HG03039 (cell line): Measurements from ENCODE around the gene PDZD8.
A peak's percentile ranks its signal among the peaks of the same experiment; 100 is the strongest.

ENCODE experiments used
- ATAC-seq: cut with Tn5 transposase; IDR thresholded peaks from one replicate; pipeline ENCODE4 v1.9.1; 2021; ENCODE audit warnings: mild to moderate bottlenecking, moderate library complexity; ENCODE audit not compliant: unreplicated experiment

PDZD8 gene, protein sequence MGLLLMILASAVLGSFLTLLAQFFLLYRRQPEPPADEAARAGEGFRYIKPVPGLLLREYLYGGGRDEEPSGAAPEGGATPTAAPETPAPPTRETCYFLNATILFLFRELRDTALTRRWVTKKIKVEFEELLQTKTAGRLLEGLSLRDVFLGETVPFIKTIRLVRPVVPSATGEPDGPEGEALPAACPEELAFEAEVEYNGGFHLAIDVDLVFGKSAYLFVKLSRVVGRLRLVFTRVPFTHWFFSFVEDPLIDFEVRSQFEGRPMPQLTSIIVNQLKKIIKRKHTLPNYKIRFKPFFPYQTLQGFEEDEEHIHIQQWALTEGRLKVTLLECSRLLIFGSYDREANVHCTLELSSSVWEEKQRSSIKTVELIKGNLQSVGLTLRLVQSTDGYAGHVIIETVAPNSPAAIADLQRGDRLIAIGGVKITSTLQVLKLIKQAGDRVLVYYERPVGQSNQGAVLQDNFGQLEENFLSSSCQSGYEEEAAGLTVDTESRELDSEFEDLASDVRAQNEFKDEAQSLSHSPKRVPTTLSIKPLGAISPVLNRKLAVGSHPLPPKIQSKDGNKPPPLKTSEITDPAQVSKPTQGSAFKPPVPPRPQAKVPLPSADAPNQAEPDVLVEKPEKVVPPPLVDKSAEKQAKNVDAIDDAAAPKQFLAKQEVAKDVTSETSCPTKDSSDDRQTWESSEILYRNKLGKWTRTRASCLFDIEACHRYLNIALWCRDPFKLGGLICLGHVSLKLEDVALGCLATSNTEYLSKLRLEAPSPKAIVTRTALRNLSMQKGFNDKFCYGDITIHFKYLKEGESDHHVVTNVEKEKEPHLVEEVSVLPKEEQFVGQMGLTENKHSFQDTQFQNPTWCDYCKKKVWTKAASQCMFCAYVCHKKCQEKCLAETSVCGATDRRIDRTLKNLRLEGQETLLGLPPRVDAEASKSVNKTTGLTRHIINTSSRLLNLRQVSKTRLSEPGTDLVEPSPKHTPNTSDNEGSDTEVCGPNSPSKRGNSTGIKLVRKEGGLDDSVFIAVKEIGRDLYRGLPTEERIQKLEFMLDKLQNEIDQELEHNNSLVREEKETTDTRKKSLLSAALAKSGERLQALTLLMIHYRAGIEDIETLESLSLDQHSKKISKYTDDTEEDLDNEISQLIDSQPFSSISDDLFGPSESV

DNA sequence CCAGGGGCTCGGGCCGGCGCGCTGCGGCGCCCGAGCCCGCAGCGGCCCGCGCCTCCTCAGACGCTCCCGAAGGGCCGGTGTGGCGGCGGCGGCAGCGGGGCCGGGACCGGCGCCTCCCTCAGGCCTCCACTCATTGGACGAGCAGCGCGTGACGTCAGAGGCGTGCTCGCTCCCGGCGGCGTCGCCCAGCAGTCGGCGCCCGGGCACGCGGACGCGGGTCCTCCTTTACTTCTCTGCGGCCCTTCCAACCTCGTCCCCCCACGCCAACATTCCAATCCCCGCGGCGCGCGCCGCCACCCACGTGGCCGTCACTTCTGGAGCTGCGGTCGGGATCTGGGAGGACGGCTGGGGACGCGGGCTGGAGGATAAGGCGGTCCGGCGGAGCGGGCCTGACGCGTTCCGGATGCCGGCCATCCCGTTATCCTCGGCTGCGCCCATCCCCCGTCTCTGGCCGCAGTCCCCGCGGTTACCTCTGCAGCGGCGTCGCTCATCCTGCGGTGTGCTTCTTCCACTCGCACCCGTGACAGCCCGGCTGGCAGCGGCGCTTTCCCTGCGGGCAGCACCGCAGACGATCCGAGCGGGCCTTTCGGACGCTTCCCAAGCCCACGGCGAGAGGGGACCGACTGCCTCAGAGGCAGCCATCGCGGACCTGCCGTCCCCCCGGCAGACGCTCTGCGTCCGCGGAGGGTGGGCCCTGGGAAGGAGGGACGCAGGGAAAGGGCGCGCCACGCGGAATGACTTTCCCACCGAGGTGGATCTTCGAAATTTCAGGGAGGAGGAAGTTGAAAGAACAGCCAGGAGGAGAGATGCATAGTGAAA is at the start of gene PDZD8:
TSS of gene PDZD8 (minus strand) at position 81 of the 819 bp plus-strand sequence. CDS start 213 bp downstream, outside the sequence.
- peak; percentile 89 for ATAC-seq

DNA sequence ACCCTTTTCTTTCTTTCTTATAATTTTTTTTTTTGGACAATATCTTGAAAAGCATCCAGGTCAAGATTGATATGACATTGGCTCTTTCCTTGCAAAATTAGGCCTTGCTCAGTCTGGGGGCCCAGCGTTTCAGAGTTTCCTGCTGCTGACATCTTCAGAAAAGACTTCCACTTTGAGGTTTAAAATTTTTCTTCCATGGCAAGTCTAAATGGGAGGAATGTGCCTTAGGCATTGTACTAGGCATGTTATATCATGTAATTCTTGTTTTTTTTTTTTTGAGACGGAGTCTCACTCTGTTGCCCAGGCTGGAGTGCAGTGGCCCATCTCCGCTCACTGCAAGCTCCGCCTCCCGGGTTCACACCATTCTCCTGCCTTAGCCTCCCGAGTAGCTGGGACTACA is 48.9 kb upstream of the PDZD8 start:
- ATAC-seq, result no peak

DNA sequence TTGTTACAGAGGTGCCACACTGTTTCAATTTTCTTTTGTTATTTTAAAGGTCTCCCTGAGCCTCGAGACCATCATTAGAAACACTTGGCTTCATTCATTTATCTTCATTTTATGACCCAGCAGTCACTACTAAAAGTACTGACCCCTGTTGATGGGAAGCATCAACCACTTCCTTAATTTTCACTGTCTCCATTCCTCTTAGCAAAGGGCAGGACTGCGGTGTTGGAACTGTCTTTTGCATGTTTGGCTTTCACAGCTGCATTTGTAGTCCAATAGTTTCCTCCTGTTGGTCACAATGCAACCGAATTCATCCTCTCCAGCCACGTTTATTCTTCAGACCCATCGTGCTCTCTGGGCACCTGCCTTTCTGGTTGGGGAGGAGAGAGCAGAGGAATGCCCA is 46.7 kb upstream of the PDZD8 start:
- ATAC-seq, result no peak

DNA sequence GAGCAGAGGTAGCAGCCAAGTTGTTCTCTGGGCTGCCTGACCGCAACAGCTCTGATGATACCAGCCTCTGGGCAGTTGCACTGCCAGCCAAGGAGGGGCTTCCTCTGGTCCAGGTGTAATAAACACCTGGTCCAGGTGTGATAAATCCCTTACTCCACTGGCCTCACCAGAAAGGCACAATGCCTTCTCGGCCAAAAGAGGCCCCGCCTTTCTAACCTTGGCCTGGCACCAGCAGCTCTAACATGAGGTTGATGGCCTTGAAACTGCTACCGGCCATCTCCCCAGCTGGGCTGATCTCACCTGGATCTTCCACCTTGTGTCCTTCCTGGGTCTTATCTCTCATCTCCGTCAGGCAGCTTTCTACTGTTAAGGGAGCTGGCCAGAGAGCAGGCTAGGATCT is 45.5 kb upstream of the PDZD8 start:
- no peak for ATAC-seq

DNA sequence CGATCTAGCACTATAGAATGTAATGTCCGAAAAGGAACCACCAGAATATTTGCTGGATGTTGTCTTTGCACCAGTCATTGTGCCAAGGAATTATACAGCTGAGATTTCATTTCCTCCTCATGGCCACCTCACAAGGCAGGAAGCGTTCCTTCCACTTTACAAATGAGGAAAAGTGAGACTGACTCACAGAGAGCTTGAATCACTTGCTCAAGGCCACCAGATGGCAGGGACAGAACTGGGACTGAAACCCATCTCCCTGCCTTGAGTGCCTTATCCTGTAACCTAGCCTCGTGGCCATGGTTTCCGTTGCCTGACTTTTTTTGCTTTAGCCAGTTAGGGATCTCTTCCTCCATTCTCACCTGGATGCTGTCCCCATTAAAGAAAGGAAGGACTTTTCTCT is 44.7 kb upstream of the PDZD8 start:
- no peak for ATAC-seq

DNA sequence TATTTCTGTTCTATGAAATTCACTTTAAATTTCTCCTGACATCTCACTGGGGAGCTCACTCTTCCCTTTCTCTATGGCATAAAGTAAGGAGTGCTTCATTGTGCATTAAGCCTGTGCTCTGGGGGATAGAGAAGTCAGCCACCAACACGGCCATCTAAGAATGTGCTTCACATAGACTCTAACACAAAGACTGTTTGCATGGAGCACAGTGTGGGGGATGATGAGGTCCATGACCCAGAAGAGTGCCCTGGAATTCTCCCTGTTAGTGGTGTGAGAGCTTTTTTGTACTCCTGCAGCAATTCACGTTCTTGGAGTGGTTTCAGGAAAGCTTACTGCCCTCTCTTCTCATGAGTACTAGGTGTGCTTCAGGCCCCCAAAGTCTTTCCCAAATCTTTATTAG is 43.9 kb upstream of the PDZD8 start:
- ATAC-seq, result no peak

DNA sequence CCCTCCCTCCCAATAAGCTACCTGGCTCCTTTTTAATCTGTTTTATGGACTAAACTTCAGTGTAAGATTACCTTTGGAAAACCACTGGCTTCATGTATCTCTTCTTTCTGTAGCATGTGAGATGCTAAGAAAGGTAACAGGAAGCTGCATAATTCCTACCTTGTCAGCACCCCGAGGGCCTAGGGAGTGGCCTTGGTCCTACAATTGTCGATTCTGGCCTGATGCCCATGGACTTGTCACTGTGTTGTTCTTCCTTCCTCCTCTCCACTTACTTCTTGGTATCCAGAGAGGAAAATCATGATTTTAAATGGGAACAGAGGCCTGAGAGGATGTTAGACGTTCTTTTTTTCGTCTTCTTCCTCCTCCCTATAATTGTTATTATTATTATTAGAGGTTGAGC is 42.9 kb upstream of the PDZD8 start:
- ATAC-seq, result no peak

DNA sequence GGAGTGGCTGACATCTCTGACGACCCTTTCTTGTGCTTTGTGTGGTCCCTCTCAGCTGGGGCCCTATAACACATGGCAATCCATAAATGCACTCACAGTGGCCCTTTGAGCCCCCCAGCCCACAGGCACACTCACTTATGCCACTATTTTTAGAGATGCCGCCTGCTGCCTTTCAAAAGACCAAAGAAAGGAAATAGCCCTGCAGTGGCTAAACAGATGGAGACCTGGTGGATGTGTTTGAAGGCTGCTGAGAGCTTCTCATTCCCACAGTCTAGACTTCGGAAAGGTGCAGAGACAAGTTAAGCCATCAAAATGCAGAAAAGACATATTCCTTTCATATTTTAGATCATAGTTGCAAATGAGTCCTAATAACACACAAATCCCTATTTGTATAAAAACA is 42.0 kb upstream of the PDZD8 start:
- no peak for ATAC-seq

DNA sequence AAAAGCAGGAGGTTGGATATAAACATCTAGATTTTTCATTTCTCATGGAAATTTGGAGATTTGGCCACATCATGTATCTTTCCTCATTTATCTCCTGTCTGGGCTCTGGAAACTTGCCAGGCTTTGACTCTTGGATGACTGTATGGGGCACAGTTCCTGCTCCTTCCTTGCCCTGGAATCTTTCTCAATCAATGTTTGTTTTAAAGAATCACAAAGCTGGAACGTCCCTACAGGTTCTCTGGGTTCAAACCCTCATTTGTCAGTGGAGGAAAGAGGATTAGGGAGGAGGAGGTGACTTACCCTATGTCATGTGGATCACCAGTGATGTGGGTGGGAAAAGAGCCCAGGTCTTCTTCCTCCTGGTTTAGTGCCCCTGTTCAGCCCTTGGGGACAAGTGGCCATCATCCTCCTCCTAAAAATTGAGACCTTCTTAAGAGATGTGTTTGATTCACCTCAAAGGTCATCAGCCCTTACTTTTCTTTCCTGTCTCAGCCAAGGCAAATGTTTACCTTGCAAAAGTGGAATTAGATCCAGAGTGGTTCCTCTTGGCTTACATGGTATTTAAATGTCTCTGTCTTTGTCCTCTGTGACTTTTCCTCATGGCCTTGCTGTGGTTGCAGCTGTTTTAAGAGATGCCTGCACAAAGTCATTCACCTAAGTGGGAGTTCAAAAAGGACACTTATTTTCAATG is 38.8 kb upstream of the PDZD8 start:
- ATAC-seq, result no peak

DNA sequence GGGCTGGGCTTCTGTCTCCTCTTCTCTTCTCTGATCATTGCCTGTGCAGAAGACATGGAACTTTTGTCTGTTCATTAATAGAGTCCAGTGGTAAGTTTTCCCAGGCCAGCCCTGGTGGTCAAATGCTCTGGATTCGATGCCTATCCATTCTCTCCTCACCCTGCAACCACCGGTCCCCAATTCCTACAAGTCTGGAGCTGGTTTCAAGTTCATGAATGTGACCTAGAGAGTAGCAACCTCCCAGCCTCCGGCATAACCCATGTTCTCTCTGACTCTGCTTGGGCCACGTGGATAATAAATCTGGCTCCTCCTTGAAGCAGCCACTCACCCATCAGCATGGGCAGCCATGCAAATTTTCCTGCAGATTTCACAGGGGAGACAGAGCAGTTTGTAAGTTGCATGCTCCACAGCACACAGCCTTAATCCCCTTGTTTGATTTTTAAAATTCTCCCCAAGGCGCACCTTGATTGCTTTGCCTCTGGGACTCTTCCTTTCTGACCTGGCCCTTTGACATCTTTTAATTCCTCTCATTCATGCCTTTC is 37.3 kb upstream of the PDZD8 start:
- ATAC-seq, result no peak

DNA sequence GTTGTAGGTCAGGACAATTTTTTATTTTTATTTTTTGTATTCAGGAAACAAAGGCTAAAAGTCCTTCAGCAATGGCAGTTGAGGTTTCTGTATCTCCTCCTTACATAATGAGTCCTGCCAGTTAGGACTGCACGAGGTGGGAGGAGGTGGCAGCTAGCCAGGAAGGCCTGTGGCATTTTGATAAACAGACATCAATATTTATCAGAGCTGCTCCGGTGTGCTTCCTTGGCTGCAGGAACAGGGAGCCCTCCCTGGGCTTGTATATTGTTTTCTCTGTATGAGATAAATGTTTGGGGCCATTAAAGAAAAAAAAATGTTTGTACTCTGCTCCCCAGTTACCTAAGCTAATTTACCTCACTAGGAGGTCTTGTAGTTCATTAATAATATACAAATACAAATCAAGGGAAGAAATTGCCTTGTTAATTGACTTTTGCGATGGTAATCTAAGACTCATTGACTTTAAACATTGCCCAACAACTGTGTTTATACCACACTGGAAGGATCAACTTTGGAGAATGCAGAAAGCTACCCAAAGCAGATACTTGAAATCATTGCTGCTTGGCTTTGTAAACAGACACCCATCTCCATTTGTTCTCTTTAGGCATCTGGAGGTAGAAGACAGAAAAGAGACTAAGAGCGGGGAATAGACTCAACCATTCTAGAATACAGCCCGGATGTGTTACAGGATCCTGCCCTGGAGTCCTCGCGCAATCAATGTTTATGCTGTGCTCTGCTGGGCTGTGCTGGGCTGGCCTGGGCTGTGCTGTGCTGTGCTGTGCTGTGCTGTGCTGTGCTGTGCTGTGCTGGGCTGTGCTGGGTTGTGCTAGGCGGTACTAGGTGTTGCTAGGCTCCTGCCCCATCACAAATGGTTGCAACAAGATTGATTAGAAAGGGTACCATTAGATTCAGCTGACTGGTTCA is 36.5 kb upstream of the PDZD8 start:
- no peak for ATAC-seq

DNA sequence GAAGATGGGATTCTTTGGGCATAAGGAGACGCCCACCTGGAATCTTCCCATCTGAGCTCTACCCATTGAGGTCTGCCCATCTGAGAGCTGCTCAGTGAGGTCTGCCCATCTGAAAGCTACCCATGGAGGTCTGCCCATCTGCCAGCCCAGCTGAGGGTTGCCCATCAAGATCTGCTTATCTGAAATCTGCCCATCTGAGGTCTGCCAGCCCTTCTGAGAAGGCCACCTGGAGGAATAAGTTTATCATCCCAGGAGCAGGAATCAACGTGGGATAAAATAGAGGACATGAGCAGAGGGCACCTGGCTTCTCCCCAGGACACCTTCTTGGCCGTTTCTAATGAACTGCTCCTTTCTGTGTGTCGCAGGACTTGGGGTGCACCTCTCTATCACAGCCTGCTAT is 35.3 kb upstream of the PDZD8 start:
- ATAC-seq, result no peak

DNA sequence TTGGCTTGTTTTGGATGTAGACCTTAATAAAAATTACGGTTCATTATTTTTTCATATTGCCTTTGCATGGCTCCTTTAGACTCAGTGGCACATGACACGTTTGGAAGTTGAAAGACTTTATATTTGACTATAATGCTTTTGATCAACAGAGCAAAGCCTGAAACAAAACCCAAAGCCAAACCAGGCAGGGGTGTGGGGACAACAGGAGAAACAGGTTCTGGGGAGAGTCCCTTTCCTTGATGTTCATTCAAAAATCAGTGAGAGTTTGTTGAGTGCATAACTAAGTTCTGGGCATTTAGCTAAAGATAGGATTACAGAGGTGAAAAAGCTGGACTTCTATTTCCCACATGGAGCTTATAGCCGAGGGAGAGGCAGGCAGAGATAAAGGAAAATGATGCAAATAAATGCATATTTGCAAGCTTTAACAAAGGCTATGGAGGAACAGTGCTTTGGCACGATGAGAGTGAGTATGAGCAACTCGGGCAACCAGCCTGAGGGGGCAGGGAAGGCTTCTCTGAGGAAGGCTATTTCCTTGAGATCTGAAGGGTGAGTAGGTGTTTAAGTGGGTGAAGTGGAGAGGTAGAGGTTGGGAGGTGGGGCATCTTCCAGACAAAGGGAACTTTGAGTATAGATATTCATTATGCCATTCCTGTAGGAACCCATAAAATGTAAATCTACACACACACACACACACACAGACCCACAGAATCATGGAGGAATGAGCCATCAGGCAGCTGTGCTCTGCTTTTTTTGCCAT is 34.5 kb upstream of the PDZD8 start:
- ATAC-seq, result no peak

DNA sequence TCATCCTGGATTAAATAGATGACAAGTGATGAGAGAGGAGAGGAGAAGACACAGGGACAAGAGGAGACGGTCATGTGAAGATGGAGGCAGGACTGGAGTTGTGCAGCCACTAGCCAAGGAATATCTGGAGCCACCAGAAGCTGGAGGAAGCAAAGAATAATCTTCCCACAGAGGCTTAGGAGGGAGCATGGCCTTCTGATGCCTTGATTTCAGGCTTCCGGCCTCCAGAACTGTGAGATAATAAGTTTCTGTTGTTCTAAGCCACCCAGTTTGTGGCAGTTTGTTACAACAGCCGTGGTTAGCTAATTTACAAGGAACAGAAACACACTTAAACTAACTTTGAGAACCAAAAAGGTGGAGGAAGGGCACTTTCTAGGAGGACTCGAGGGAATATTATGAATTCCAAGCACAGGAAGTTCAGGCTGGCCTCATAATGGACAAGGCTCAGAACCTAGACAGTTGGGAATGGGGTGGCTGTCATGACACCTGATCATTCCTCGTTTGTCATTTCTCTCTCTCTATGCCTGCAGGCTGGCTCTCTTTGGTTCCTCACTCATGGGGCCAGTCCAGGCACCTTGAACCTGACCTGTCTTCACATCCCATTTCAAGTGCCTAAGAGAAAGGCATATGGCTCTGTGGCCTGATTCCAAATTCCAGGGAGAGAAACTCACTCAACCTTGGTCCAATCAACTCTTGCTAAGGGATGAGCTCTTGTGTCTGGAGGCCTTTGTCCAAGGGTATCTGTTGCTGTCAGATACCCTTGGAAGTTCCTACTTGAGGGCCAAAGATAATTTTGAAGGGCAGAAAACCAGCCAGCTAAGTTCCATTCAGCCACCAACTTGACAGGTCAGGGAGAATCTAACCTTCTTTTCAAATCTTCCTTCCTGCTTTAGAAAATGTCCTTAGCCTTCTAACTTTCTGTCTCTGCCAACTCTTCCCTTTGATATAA is 33.5 kb upstream of the PDZD8 start:
- ATAC-seq, result no peak

DNA sequence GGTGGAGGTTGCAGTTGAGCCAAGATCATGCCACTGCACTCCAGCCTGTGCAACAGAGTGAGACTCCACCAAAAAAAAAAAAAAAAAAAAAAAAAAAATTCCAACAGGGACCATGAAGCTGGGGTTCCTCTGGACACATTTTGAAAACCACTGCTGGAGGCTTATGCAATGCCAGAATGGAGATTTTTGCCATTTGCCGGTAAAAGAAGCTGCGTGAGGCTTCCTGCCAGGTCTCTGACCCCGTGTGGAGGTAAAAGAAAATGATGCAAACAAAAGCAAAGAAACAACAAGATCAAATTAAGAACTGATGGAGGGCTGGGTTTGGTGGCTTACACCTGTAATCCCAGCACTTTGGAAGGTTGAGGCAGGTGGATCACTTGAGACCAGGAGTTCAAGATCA is 30.5 kb upstream of the PDZD8 start:
- ATAC-seq, result no peak

DNA sequence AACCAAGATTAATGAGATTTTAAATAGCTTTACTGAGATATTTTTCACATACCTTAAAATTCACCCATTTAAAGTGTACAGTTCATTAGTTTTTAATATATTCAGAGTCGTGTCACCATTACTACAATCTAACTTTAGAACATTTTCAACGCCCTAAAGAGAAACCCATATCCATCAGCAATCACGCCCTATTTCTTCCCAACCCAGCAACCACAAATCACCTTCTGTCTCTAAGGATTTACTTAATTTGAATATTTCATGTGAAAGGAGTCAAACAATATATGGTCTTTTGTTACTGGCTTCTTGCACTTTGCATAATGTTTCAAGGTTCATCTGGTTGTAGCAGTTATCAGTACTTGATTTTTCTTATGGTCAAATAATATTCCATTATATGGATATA is 25.1 kb upstream of the PDZD8 start:
- ATAC-seq, result no peak
